ENCODE results near the gene HAO1. TPM values are rescaled to one million over a fixed set of nuclear protein-coding genes. Genes with fewer than 3 reads are reported as not detected.

Gene HAO1
- total and polyA plus RNA-seq, 10 donors: not detected

GRCh38 chr20:7974785-7975435, 34.7 kb upstream of the HAO1 start:
- TF ChIP-seq CTCF (IDR thresholded peaks at IDR 0.05 in 8 of 11, conservative IDR thresholded peaks at IDR 0.05 in 3 of 11) (no peak), POLR2A (IDR thresholded peaks at IDR 0.05) (no peak), POLR2AphosphoS5 (IDR thresholded peaks at IDR 0.05) (no peak)
- WGBS, 5 donors: 88 to 98% (median 94%) methylated on average over 4 of the region's 4 CpGs
- Histone ChIP-seq H3K27ac (no peak overlapping the region), H3K36me3 (peaks cover 0 to 30% (median 0%) of the 10 kb centered on the region in 6 donors), H3K4me1 (no peaks in the 10 kb centered on the region), H3K27me3 (replicated peaks in 1 of 7) (no peaks in the 10 kb centered on the region), H3K9me3 (no peaks in the 10 kb centered on the region), H3K4me3 (no peak overlapping the region)
- no peak for DNase-seq
- intact Hi-C loops (cut with DNase I; ENCODE audit: low total_unique reads): no loop called here

- no peak for DNase-seq
- no peaks in the 10 kb centered on the region for H3K4me1 ChIP-seq
- H3K27ac ChIP-seq: no peak overlapping the region
- H3K9me3 ChIP-seq: no peaks in the 10 kb centered on the region
- TF ChIP-seq POLR2AphosphoS5 (IDR thresholded peaks at IDR 0.05): no peak
- TF ChIP-seq CTCF (IDR thresholded peaks at IDR 0.05 in 8 of 11, conservative IDR thresholded peaks at IDR 0.05 in 3 of 11): no peak
- no peak for TF ChIP-seq POLR2A (IDR thresholded peaks at IDR 0.05)
- no peak overlapping the region for H3K4me3 ChIP-seq
- peaks cover 0 to 2% (median 0%) of the 10 kb centered on the region in 6 donors for H3K36me3 ChIP-seq
- 90 to 100% (median 93%) methylated on average over 2 of the region's 2 CpGs for WGBS, 5 donors
- intact Hi-C loops (cut with DNase I; ENCODE audit: low total_unique reads): no loop called here
- no peaks in the 10 kb centered on the region for H3K27me3 ChIP-seq (replicated peaks in 1 of 7)
Measured at GRCh38 chr20:7971536-7972280, 31.4 kb upstream of the HAO1 start.

- intact Hi-C loops (cut with DNase I; ENCODE audit: low total_unique reads): no loop called here
- Histone ChIP-seq H3K9me3 (no peaks in the 10 kb centered on the region), H3K4me1 (no peaks in the 10 kb centered on the region), H3K27me3 (replicated peaks in 1 of 7) (no peaks in the 10 kb centered on the region), H3K27ac (no peak overlapping the region), H3K4me3 (no peak overlapping the region), H3K36me3 (no peaks in the 10 kb centered on the region)
- WGBS, 5 donors: 79 to 91% (median 84%) methylated on average over 4 of the region's 4 CpGs
- DNase-seq: no peak
- TF ChIP-seq POLR2A (IDR thresholded peaks at IDR 0.05): no peak
- no peak for TF ChIP-seq POLR2AphosphoS5 (IDR thresholded peaks at IDR 0.05)
- TF ChIP-seq CTCF (IDR thresholded peaks at IDR 0.05 in 8 of 11, conservative IDR thresholded peaks at IDR 0.05 in 3 of 11): no peak
Measured at GRCh38 chr20:7967199-7967844, 27.1 kb upstream of the HAO1 start.

- WGBS, 5 donors: 38 to 69% (median 57%) methylated on average over 3 of the region's 3 CpGs
- intact Hi-C loops (cut with DNase I; ENCODE audit: low total_unique reads): no loop called here
- DNase-seq: no peak
- Histone ChIP-seq H3K4me1 (no peaks in the 10 kb centered on the region), H3K27ac (no peak overlapping the region), H3K4me3 (no peak overlapping the region), H3K27me3 (replicated peaks in 1 of 7) (peaks cover 0 to 5% (median 0%) of the 10 kb centered on the region in 7 donors), H3K9me3 (no peaks in the 10 kb centered on the region), H3K36me3 (no peaks in the 10 kb centered on the region)
- TF ChIP-seq POLR2A (IDR thresholded peaks at IDR 0.05) (no peak), CTCF (IDR thresholded peaks at IDR 0.05 in 8 of 11, conservative IDR thresholded peaks at IDR 0.05 in 3 of 11) (no peak), POLR2AphosphoS5 (IDR thresholded peaks at IDR 0.05) (no peak)
Measured at GRCh38 chr20:7966176-7966575, 25.9 kb upstream of the HAO1 start.
